GM21576 (cell line): ENCODE data around the gene INKA2.

ENCODE experiments used
- ATAC-seq: cut with Tn5 transposase; IDR thresholded peaks from one replicate; pipeline ENCODE4 v1.9.1; 2021; ENCODE audit warnings: mild to moderate bottlenecking, moderate library complexity; ENCODE audit not compliant: unreplicated experiment

The INKA2 gene

GRCh38 chr1:111706921-111707320 is 32.3 kb downstream of the INKA2 start:
- ATAC-seq: no peak

GRCh38 chr1:111705841-111706240 is 33.4 kb downstream of the INKA2 start:
- no peak for ATAC-seq

- no peak for ATAC-seq
Measured at GRCh38 chr1:111704776-111705175, 34.4 kb downstream of the INKA2 start.

- ATAC-seq: no peak
Measured at GRCh38 chr1:111704240-111704639, 35.0 kb downstream of the INKA2 start.

GRCh38 chr1:111702504-111703050 is 36.6 kb downstream of the INKA2 start:
- ATAC-seq: no peak

- ATAC-seq: no peak
Measured at GRCh38 chr1:111699268-111699667, 39.9 kb downstream of the INKA2 start.

- no peak for ATAC-seq
Measured at GRCh38 chr1:111696330-111696729, 42.9 kb downstream of the INKA2 start.

- ATAC-seq: no peak
Measured at GRCh38 chr1:111695801-111696200, 43.4 kb downstream of the INKA2 start.

GRCh38 chr1:111691886-111692285 is 47.3 kb downstream of the INKA2 start:
- ATAC-seq: no peak

- ATAC-seq: no peak
Measured at GRCh38 chr1:111690306-111690617, 48.9 kb downstream of the INKA2 start.
